ENCODE results near the gene BHLHE40.

- TF ChIP-seq CTCF (IDR thresholded peaks at IDR 0.05; ENCODE audit: borderline replicate concordance, extremely low read depth, low read length, poor library complexity, severe bottlenecking) (no peak), EZH2 (IDR thresholded peaks at IDR 0.05; ENCODE audit: borderline replicate concordance, low read depth, low read length, severe bottlenecking) (no peak)
Measured at GRCh38 chr3:4940985-4941384, 38.3 kb upstream of the BHLHE40 start.

All from DND-41 (cell line).